GM06990 (cell line): Measurements from ENCODE around the gene RAPGEF4.

Experiments used
- DNase-seq: peaks from one replicate; pipeline ENCODE4 v3.0.0-alpha.2; 2011; ENCODE audit not compliant: insufficient read length; ENCODE audit errors: extremely low read depth
- H3K27me3 ChIP-seq: replicated peaks from 2 replicates; pipeline ENCODE4 v1.6.0; 2011; ENCODE audit warnings: low read length; ENCODE audit not compliant: control insufficient read depth, insufficient read depth
- H3K36me3 ChIP-seq: 2 replicates; pipeline ENCODE4 v1.5.1; 2011; ENCODE audit warnings: low read length; ENCODE audit not compliant: control insufficient read depth, insufficient read depth
- H3K4me3 ChIP-seq: replicated peaks from 2 replicates; pipeline ENCODE4 v1.5.1; 2011; ENCODE audit warnings: low read depth, mild to moderate bottlenecking, control low read depth, low read length
- CTCF ChIP-seq: IDR thresholded peaks from 2 replicates; pipeline ENCODE4 v1.5.1; 2011; ENCODE audit warnings: low read length, control low read depth, mild to moderate bottlenecking, inconsistent platforms; ENCODE audit not compliant: insufficient read depth, poor library complexity, severe bottlenecking

RAPGEF4 gene

GRCh38 chr2:173027181-173028128 is 291.8 kb downstream of the RAPGEF4 start:
- H3K4me3 ChIP-seq = no peak overlapping the region
- no peak for DNase-seq
- no peaks in the 10 kb centered on the region for H3K36me3 ChIP-seq
- peak; percentile 89 for TF ChIP-seq CTCF
- no peaks in the 10 kb centered on the region; the same call in 1 of the 2 replicates for H3K27me3 ChIP-seq

- no peak for TF ChIP-seq CTCF
- H3K4me3 ChIP-seq = no peak overlapping the region
- no peaks in the 10 kb centered on the region for H3K36me3 ChIP-seq
- no peak for DNase-seq
- no peaks in the 10 kb centered on the region for H3K27me3 ChIP-seq
These were observed 292.5 kb downstream of the RAPGEF4 start for GRCh38 chr2:173028141-173028540.

GRCh38 chr2:173028671-173029070 is 293.0 kb downstream of the RAPGEF4 start:
- Histone ChIP-seq H3K36me3 (no peaks in the 10 kb centered on the region), H3K27me3 (no peaks in the 10 kb centered on the region), H3K4me3 (no peak overlapping the region)
- no peak for DNase-seq
- no peak for TF ChIP-seq CTCF

GRCh38 chr2:173030561-173031490 is 295.2 kb downstream of the RAPGEF4 start:
- no peaks in the 10 kb centered on the region for H3K36me3 ChIP-seq
- DNase-seq = no peak
- no peaks in the 10 kb centered on the region for H3K27me3 ChIP-seq
- H3K4me3 ChIP-seq = no peak overlapping the region
- no peak for TF ChIP-seq CTCF

GRCh38 chr2:173032032-173032431 is 296.4 kb downstream of the RAPGEF4 start:
- Histone ChIP-seq H3K36me3 (no peaks in the 10 kb centered on the region), H3K4me3 (no peak overlapping the region), H3K27me3 (no peaks in the 10 kb centered on the region)
- TF ChIP-seq CTCF = no peak
- DNase-seq = no peak
